Inflammatory macrophage treated with lipopolysaccharide for 1 hour (primary cell): ENCODE data around the gene WDR45B.
"Not testable (repeated sequence)": the region's sequence is repeated elsewhere in the genome, so short reads cannot be mapped to it uniquely, and the experiment has no call there.

Experiments
- DNase-seq, 2 donors: peaks; one replicate each; pipeline ENCODE4 v3.0.0-alpha.2; 2020 to 2022

WDR45B gene

GRCh38 chr17:82598256-82599119, 49.8 kb downstream of the WDR45B start:
- peak; percentile 12 to 56 for DNase-seq

- DNase-seq = no peak
These were observed 51.2 kb downstream of the WDR45B start for GRCh38 chr17:82596837-82597672.

GRCh38 chr17:82596296-82596695, 51.9 kb downstream of the WDR45B start:
- no peak for DNase-seq

- DNase-seq = no peak
These were observed 52.4 kb downstream of the WDR45B start for GRCh38 chr17:82595893-82596292.

GRCh38 chr17:82594571-82594970, 53.7 kb downstream of the WDR45B start:
- DNase-seq = no peak

GRCh38 chr17:82593590-82594087, 54.6 kb downstream of the WDR45B start:
- DNase-seq = no peak

GRCh38 chr17:82592767-82593589, 55.3 kb downstream of the WDR45B start:
- DNase-seq = peak in 1 of 2 donors; percentile 18

GRCh38 chr17:82592289-82592766, 55.9 kb downstream of the WDR45B start:
- DNase-seq = peak in 1 of 2 donors; percentile 23

- no peak for DNase-seq
These were observed 57.2 kb downstream of the WDR45B start for GRCh38 chr17:82590881-82591539.

GRCh38 chr17:82590216-82590615, 58.0 kb downstream of the WDR45B start:
- no peak for DNase-seq

- DNase-seq = no peak
These were observed 58.4 kb downstream of the WDR45B start for GRCh38 chr17:82589851-82590180.

GRCh38 chr17:82588266-82589175, 59.7 kb downstream of the WDR45B start:
- no peak for DNase-seq

GRCh38 chr17:82587234-82588086, 60.8 kb downstream of the WDR45B start:
- DNase-seq = peak; percentile 66 to 78

GRCh38 chr17:82586576-82587233, 61.5 kb downstream of the WDR45B start:
- DNase-seq = no peak

GRCh38 chr17:82585935-82586575, 62.2 kb downstream of the WDR45B start:
- DNase-seq = not testable (repeated sequence)

GRCh38 chr17:82583720-82584234, 64.5 kb downstream of the WDR45B start:
- DNase-seq = peak; percentile 59 to 91

- DNase-seq = no peak
These were observed 65.5 kb downstream of the WDR45B start for GRCh38 chr17:82582709-82583108.

- DNase-seq = peak; percentile 44 to 45
These were observed 66.0 kb downstream of the WDR45B start for GRCh38 chr17:82582213-82582612.

GRCh38 chr17:82579969-82580368, 68.3 kb downstream of the WDR45B start:
- not testable (repeated sequence) for DNase-seq
